ENCODE results near the gene MYO7A. TPM values are rescaled to one million over a fixed set of nuclear protein-coding genes. Genes with fewer than 3 reads are reported as not detected.

Gene MYO7A
- total RNA-seq, 1 experiment from 2014 or later, result 3.5 TPM

DNA sequence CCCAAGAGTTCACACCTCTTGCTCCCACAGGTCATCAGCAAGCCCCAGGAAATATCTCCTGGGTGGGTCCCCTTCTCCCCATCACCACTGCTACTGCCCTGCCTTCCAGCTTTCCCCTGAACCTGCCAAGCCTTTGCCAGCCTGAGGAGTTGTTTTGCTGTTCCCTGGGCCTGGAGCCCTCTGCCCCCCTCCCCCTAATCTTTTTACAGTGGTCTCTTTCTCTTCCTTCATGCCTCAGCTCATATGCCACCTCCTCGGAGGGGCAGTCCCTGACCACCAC is 18.9 kb downstream of the MYO7A start:
- no peak overlapping the region for H3K4me2 ChIP-seq
- H3K9me2 ChIP-seq (ENCODE audit: insufficient read depth), result no peaks in the 10 kb centered on the region
- TF ChIP-seq CTCF (conservative IDR thresholded peaks at IDR 0.05) (no peak), EZH2 (IDR thresholded peaks at IDR 0.05; ENCODE audit: low read depth) (no peak)
- CTCF ChIA-PET, result no interaction called here
- POLR2A ChIA-PET (ENCODE audit: unreplicated experiment), result no interaction called here
- H3K27ac ChIP-seq, result no peak overlapping the region
- peaks cover 46% of the 10 kb centered on the region for H3K27me3 ChIP-seq (ENCODE audit: insufficient read depth, low read depth)
- H3K36me3 ChIP-seq (ENCODE audit: low read depth), result no peaks in the 10 kb centered on the region
- no peak overlapping the region for H2AFZ ChIP-seq
- BruUV-seq (replicated peaks), result no TSS peak
- DNase-seq, result no peak
- H3K4me1 ChIP-seq (replicated peaks; ENCODE audit: insufficient read depth), result no peaks in the 10 kb centered on the region
- H3K9me3 ChIP-seq (ENCODE audit: insufficient read depth, low read depth), result no peaks in the 10 kb centered on the region
- no peak overlapping the region for H3K4me3 ChIP-seq
- intact Hi-C loops (cut with micrococcal nuclease; ENCODE audit: unreplicated experiment), result no loop called here
- no peaks in the 10 kb centered on the region for H4K20me1 ChIP-seq (ENCODE audit: insufficient read depth)
- no peaks in the 10 kb centered on the region for H3F3A ChIP-seq (ENCODE audit: insufficient read depth, low read depth)
- H3K79me2 ChIP-seq (ENCODE audit: low read depth), result no peaks in the 10 kb centered on the region

GRCh38 chr11:77147668-77148321 is 19.7 kb downstream of the MYO7A start:
- ChIA-PET POLR2A (ENCODE audit: unreplicated experiment) (no interaction called here), CTCF (no interaction called here)
- no peak for DNase-seq
- Histone ChIP-seq H3K27ac (no peak overlapping the region), H3K27me3 (ENCODE audit: insufficient read depth, low read depth) (peaks cover 47% of the 10 kb centered on the region), H4K20me1 (ENCODE audit: insufficient read depth) (no peaks in the 10 kb centered on the region), H3F3A (ENCODE audit: insufficient read depth, low read depth) (no peaks in the 10 kb centered on the region), H3K4me2 (no peak overlapping the region), H3K36me3 (ENCODE audit: low read depth) (no peaks in the 10 kb centered on the region), H3K79me2 (ENCODE audit: low read depth) (no peaks in the 10 kb centered on the region), H3K4me3 (no peak overlapping the region), H3K9me3 (ENCODE audit: insufficient read depth, low read depth) (no peaks in the 10 kb centered on the region), H3K9me2 (ENCODE audit: insufficient read depth) (no peaks in the 10 kb centered on the region), H2AFZ (no peak overlapping the region), H3K4me1 (replicated peaks; ENCODE audit: insufficient read depth) (no peaks in the 10 kb centered on the region)
- BruUV-seq (replicated peaks), result no TSS peak
- TF ChIP-seq EZH2 (IDR thresholded peaks at IDR 0.05; ENCODE audit: low read depth) (no peak), CTCF (conservative IDR thresholded peaks at IDR 0.05) (no peak)
- intact Hi-C loops (cut with micrococcal nuclease; ENCODE audit: unreplicated experiment), result no loop called here

GRCh38 chr11:77148963-77149715 is 21.1 kb downstream of the MYO7A start:
- Histone ChIP-seq H3K27ac (no peak overlapping the region), H3F3A (ENCODE audit: insufficient read depth, low read depth) (no peaks in the 10 kb centered on the region), H3K9me2 (ENCODE audit: insufficient read depth) (no peaks in the 10 kb centered on the region), H3K4me2 (no peak overlapping the region), H3K9me3 (ENCODE audit: insufficient read depth, low read depth) (no peaks in the 10 kb centered on the region), H3K4me3 (no peak overlapping the region), H3K4me1 (replicated peaks; ENCODE audit: insufficient read depth) (no peaks in the 10 kb centered on the region), H3K36me3 (ENCODE audit: low read depth) (no peaks in the 10 kb centered on the region), H3K27me3 (ENCODE audit: insufficient read depth, low read depth) (peaks cover 60% of the 10 kb centered on the region), H3K79me2 (ENCODE audit: low read depth) (no peaks in the 10 kb centered on the region), H2AFZ (no peak overlapping the region), H4K20me1 (ENCODE audit: insufficient read depth) (no peaks in the 10 kb centered on the region)
- ChIA-PET CTCF (interaction anchor here (0.6 to 0.7 kb wide), 2 partner anchors 36 to 510 kb away, joined by 3 to 9 read pairs; no protein-coding TSS in a partner anchor), POLR2A (ENCODE audit: unreplicated experiment) (interaction anchor here (0.5 kb wide), 1 partner anchor 167 kb away, joined by 4 read pairs; no protein-coding TSS in a partner anchor)
- intact Hi-C loops (cut with micrococcal nuclease; ENCODE audit: unreplicated experiment), result no loop called here
- no peak for DNase-seq
- TF ChIP-seq CTCF (conservative IDR thresholded peaks at IDR 0.05) (no peak), EZH2 (IDR thresholded peaks at IDR 0.05; ENCODE audit: low read depth) (no peak)
- no TSS peak for BruUV-seq (replicated peaks)
